GM12875 (cell line): ENCODE measurements around the gene HOXB4.

Experiments
- H3K4me3 ChIP-seq: one replicate; pipeline ENCODE4 v1.5.1; 2011; ENCODE audit warnings: low read depth, low read length, control low read depth
- CTCF ChIP-seq: IDR thresholded peaks from 2 replicates; pipeline ENCODE4 v1.5.1; 2011; ENCODE audit warnings: low read depth, mild to moderate bottlenecking, control low read depth, inconsistent platforms, low read length, moderate library complexity, borderline replicate concordance; ENCODE audit not compliant: insufficient read depth

The HOXB4 gene

GRCh38 chr17:48558057-48558830 is 19.9 kb downstream of the HOXB4 start:
- no peak for TF ChIP-seq CTCF
- no peak overlapping the region for H3K4me3 ChIP-seq

DNA sequence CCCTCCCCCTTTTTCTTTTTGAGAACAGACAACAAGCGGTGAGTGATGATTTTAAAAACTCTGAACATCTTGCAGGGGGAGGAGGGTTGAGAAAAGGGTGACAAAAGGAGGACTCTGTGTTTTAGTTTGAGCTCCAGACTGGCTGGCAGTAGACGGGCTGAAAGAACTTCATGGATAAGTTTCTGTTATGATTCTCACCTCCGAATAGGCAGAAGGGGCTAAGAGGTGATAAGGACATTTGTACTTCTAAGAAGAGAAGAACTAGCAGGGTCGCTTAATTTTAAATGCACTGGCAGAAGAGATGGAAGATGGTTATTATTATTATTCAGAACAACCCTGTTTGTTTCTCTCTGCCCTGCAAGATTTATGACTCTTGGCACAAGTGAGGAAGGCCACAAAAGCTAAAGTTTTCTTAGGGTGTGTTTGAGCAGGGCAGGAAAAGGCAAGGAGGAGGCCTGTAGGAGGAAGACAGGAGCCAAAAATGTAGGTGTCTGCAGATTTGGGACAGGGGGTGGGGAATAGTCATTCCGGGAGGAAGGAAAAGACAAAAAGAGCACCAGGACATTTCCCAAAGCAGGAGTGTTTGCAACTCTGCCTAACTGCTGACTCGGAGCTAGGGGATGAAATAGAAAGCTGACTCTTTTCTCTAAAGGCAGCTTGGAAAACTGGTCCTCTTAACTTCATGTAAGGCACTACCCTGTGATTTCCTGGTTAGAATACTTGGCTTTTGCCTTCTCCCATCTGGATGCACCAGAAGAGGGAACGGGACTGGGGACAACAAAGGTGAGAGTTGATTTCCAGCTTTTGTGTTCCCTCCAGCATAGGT is 21.4 kb downstream of the HOXB4 start:
- TF ChIP-seq CTCF, result no peak
- H3K4me3 ChIP-seq, result no peak overlapping the region

- no peak overlapping the region for H3K4me3 ChIP-seq
- no peak for TF ChIP-seq CTCF
Observed at GRCh38 chr17:48556229-48556575, 21.9 kb downstream of the HOXB4 start.

GRCh38 chr17:48555258-48556228 is 22.6 kb downstream of the HOXB4 start:
- no peak overlapping the region for H3K4me3 ChIP-seq

GRCh38 chr17:48554412-48555257 is 23.5 kb downstream of the HOXB4 start:
- no peak overlapping the region for H3K4me3 ChIP-seq
- TF ChIP-seq CTCF, result no peak

More at GRCh38 chr17:48555258-48556228, 22.6 kb downstream of the HOXB4 start:
- no peak for TF ChIP-seq CTCF

DNA sequence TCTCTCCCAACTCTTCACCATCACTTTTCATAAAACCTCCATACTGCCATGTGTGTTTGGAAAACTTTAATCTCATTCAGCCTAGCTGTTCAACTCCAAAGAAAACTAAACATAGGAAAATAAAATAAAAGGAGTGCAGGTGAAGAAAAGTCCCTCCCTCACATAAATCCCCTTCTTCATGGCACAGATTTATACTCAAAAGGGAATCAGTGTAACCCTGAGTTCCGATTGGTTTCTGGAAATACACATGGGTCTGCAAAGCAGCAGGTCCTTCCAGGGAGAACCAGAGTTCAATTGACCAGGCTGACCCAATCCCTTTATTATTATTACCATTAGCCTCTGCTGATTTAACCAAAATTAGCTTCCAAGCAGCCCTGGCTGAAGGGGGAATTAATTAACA is 24.3 kb downstream of the HOXB4 start:
- no peak overlapping the region for H3K4me3 ChIP-seq

More for the DNA sequence above, 24.3 kb downstream of the HOXB4 start:
- no peak for TF ChIP-seq CTCF
